ENCODE results near the gene LYL1.

DNA sequence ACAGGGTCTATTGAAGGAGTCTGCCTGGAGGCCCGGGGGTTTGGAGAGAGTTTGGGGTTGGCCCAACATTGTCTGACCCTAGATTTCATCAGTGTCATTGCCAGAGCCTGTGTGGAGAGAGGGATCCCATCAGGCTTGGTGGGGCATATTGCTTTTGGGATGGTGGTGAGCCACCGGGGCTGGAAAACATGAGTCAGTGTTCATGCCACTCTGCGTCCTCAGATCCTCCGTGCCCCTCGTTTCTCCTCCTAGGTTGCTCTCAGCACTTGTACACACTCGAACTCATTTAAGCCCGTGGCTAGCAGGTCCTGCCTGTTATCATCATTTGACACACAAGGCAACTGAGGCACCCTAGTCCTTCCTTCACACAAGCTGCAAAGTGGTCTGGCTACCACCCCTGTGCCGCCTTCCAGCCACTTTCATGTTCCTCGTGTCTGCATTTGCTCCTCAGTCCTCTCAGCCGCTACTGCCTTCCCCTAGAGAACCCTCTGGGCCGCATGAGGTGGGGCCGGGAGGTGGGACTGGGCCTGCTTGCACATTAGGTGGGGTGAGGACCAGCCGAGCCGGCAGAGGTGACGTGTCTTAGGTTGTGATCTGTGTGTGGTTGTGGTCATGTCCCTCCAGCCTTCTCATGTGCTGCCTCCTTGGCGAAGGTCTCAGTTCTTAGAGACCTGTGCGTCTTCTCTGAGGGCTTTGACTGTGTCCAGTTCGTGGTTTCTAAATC is 19.1 kb upstream of the LYL1 start:
- TF ChIP-seq, protein P1, sequence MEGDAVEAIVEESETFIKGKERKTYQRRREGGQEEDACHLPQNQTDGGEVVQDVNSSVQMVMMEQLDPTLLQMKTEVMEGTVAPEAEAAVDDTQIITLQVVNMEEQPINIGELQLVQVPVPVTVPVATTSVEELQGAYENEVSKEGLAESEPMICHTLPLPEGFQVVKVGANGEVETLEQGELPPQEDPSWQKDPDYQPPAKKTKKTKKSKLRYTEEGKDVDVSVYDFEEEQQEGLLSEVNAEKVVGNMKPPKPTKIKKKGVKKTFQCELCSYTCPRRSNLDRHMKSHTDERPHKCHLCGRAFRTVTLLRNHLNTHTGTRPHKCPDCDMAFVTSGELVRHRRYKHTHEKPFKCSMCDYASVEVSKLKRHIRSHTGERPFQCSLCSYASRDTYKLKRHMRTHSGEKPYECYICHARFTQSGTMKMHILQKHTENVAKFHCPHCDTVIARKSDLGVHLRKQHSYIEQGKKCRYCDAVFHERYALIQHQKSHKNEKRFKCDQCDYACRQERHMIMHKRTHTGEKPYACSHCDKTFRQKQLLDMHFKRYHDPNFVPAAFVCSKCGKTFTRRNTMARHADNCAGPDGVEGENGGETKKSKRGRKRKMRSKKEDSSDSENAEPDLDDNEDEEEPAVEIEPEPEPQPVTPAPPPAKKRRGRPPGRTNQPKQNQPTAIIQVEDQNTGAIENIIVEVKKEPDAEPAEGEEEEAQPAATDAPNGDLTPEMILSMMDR (IDR thresholded peaks at IDR 0.05): no peak
- TF ChIP-seq EZH2 (IDR thresholded peaks at IDR 0.05; ENCODE audit: borderline replicate concordance, insufficient read depth, low read depth, low read length, poor library complexity, severe bottlenecking): no peak
